H1 (cell line): ENCODE data around the gene MTPN. TPM values are rescaled to one million over a fixed set of nuclear protein-coding genes. Genes with fewer than 3 reads are reported as not detected.

ENCODE experiments used
- CTCF ChIA-PET: fragments of 300-600 bp; sonication (Branson Sonifier 250); formaldehyde crosslinking; loops from one replicate; lab custom pipeline; 2021; ENCODE audit not compliant: partially characterized antibody; lab: Charles Lee
- POLR2A ChIA-PET: fragments of 300-600 bp; sonication (Branson Sonifier 250); formaldehyde crosslinking; loops from one replicate; lab custom pipeline; 2021; ENCODE audit warnings: inconsistent platforms; ENCODE audit not compliant: partially characterized antibody; lab: Charles Lee
- DNase-seq, 2 experiments: peaks; one replicate each; pipeline versions ENCODE4 v3.0.0 to v3.0.0-alpha.2; 2010 to 2022; ENCODE audit warnings: low spot score in 2 of 2, low read depth in 1 of 2, mixed read lengths in 1 of 2
- FAIRE-seq: peaks from 2 replicates; lab custom pipeline; 2011; peaks lifted over from hg19 to GRCh38; lab: Jason Lieb, UNC
- H2AFZ ChIP-seq: 2 replicates; pipeline ENCODE4 v1.8.1; 2012; ENCODE audit warnings: low read length, inconsistent platforms
- H2AK5ac ChIP-seq: 2 replicates; pipeline ENCODE4 v1.6.1; 2013; ENCODE audit warnings: low read depth, low read length
- H2BK120ac ChIP-seq: replicated peaks from 2 replicates; pipeline ENCODE3; 2013; ENCODE audit warnings: low read depth, low read length, inconsistent platforms
- H2BK12ac ChIP-seq: 2 replicates; pipeline ENCODE4 v1.6.1; 2013; ENCODE audit warnings: low read depth, low read length
- H2BK15ac ChIP-seq: 2 replicates; pipeline ENCODE4 v1.6.1; 2013; ENCODE audit warnings: low read length
- H2BK20ac ChIP-seq: 2 replicates; pipeline ENCODE4 v1.6.1; 2013; ENCODE audit warnings: low read length
- H2BK5ac ChIP-seq: 2 replicates; pipeline ENCODE4 v1.6.1; 2013; ENCODE audit warnings: low read depth, low read length
- H3K14ac ChIP-seq: 2 replicates; pipeline ENCODE4 v1.6.1; 2013; ENCODE audit warnings: inconsistent platforms; ENCODE audit not compliant: insufficient read length
- H3K18ac ChIP-seq: 2 replicates; pipeline ENCODE4 v1.6.1; 2013; ENCODE audit warnings: low read length; ENCODE audit errors: extremely low read depth
- H3K23ac ChIP-seq: 2 replicates; pipeline ENCODE4 v1.6.1; 2013; ENCODE audit warnings: inconsistent platforms; ENCODE audit not compliant: insufficient read length
- H3K23me2 ChIP-seq: 2 replicates; pipeline ENCODE4 v1.6.1; 2013; ENCODE audit warnings: low read depth, low read length
- H3K27ac ChIP-seq: 2 replicates; pipeline ENCODE4 v1.6.1; 2011; ENCODE audit warnings: low read depth, low read length, inconsistent platforms
- H3K27me3 ChIP-seq, 4 experiments: replicated peaks in 1 of 4; 1 replicate in 1 of 4; 2 replicates in 3 of 4; pipeline versions ENCODE4 v1.6.1 to v1.8.1; 2011 to 2013; ENCODE audit warnings: low read length in 3 of 4, mild to moderate bottlenecking in 3 of 4, inconsistent platforms in 2 of 4, mixed read lengths in 2 of 4, moderate library complexity in 1 of 4; ENCODE audit not compliant: control insufficient read depth in 3 of 4, insufficient read depth in 3 of 4; ENCODE audit errors: extremely low read depth in 1 of 4
- H3K36me3 ChIP-seq, 4 experiments: 2 replicates each; pipeline versions ENCODE4 v1.6.1 to v1.8.1; 2011 to 2013; ENCODE audit warnings: mild to moderate bottlenecking in 4 of 4, low read length in 3 of 4, moderate library complexity in 2 of 4, control low read depth in 1 of 4, inconsistent platforms in 1 of 4; ENCODE audit not compliant: insufficient read depth in 4 of 4, control insufficient read depth in 2 of 4
- H3K4ac ChIP-seq: replicated peaks from 2 replicates; pipeline ENCODE3; 2013; ENCODE audit warnings: low read length, low read depth, mixed read lengths, inconsistent platforms; ENCODE audit not compliant: insufficient read length
- H3K4me1 ChIP-seq, 4 experiments: replicated peaks in 1 of 4; 1 replicate in 1 of 4; 2 replicates in 3 of 4; pipeline versions ENCODE4 v1.6.1 to v1.8.1; 2011 to 2013; ENCODE audit warnings: low read length in 3 of 4, inconsistent platforms in 2 of 4, mixed read lengths in 1 of 4; ENCODE audit not compliant: insufficient read depth in 4 of 4, control insufficient read depth in 3 of 4
- H3K4me2 ChIP-seq, 2 experiments: 2 replicates each; pipeline versions ENCODE4 v1.6.1 to v1.8.1; 2011 to 2013; ENCODE audit warnings: low read depth in 2 of 2, low read length in 2 of 2, control low read depth in 1 of 2, inconsistent platforms in 1 of 2, mild to moderate bottlenecking in 1 of 2; ENCODE audit not compliant: insufficient read depth in 1 of 2
- H3K4me3 ChIP-seq, 4 experiments: fragments of 200-600, 300-600 bp in 1 of 4; sonication (generic), shearing (Covaris generic), sonication (Bioruptor Twin) in 1 of 4; 2 replicates each; pipeline versions ENCODE4 v1.5.1 to v1.8.1; 2011 to 2016; ENCODE audit warnings: low read length in 4 of 4, low read depth in 3 of 4, control low read depth in 2 of 4, inconsistent platforms in 2 of 4, mild to moderate bottlenecking in 2 of 4, mixed read lengths in 1 of 4, moderate library complexity in 1 of 4; ENCODE audit not compliant: insufficient read depth in 2 of 4; ENCODE audit errors: extremely low read depth in 1 of 4
- H3K56ac ChIP-seq: replicated peaks from 2 replicates; pipeline ENCODE3; 2013; ENCODE audit warnings: low read depth, mild to moderate bottlenecking, mixed read lengths, low read length, inconsistent platforms; ENCODE audit not compliant: insufficient read length
- H3K79me1 ChIP-seq: 2 replicates; pipeline ENCODE4 v1.6.1; 2013; ENCODE audit warnings: low read depth, low read length, control low read depth
- H3K79me2 ChIP-seq, 2 experiments: 2 replicates each; pipeline versions ENCODE4 v1.6.1 to v1.8.1; 2012 to 2013; ENCODE audit warnings: low read length in 2 of 2, mild to moderate bottlenecking in 2 of 2, inconsistent platforms in 1 of 2; ENCODE audit not compliant: insufficient read depth in 2 of 2, control insufficient read depth in 1 of 2
- H3K9ac ChIP-seq, 4 experiments: replicated peaks in 1 of 4; 1 replicate in 1 of 4; 2 replicates in 3 of 4; pipeline versions ENCODE4 v1.6.1 to v1.8.1; 2011 to 2013; ENCODE audit warnings: low read depth in 3 of 4, low read length in 3 of 4, control low read depth in 2 of 4, mild to moderate bottlenecking in 2 of 4, moderate library complexity in 2 of 4, inconsistent platforms in 1 of 4; ENCODE audit errors: extremely low read depth in 1 of 4
- H3K9me3 ChIP-seq, 2 experiments: 2 replicates each; pipeline versions ENCODE4 v1.6.1 to v1.8.1; 2012 to 2013; ENCODE audit warnings: mild to moderate bottlenecking in 2 of 2, moderate library complexity in 2 of 2, control low read depth in 1 of 2, inconsistent platforms in 1 of 2, low read depth in 1 of 2, low read length in 1 of 2, mixed read lengths in 1 of 2; ENCODE audit not compliant: insufficient read depth in 2 of 2
- H4K20me1 ChIP-seq, 2 experiments: replicated peaks in 1 of 2; 2 replicates each; pipeline versions ENCODE3 to v1.8.1; 2011 to 2013; ENCODE audit warnings: inconsistent platforms in 2 of 2, low read length in 2 of 2, mild to moderate bottlenecking in 1 of 2; ENCODE audit not compliant: insufficient read depth in 2 of 2, control insufficient read depth in 1 of 2
- H4K5ac ChIP-seq: 2 replicates; pipeline ENCODE4 v1.6.1; 2013; ENCODE audit warnings: low read length, low read depth, mixed read lengths, inconsistent platforms; ENCODE audit not compliant: insufficient read length
- H4K8ac ChIP-seq: 2 replicates; pipeline ENCODE4 v1.8.0; 2013; ENCODE audit warnings: mild to moderate bottlenecking, moderate library complexity, low read length, inconsistent platforms; ENCODE audit not compliant: insufficient read depth; ENCODE audit errors: extremely low read depth
- H4K91ac ChIP-seq: replicated peaks from 2 replicates; pipeline ENCODE3; 2013; ENCODE audit warnings: low read length, mixed read lengths, inconsistent platforms; ENCODE audit not compliant: insufficient read length
- ASH2L ChIP-seq: fragments of 200-600, 300-600 bp; sonication (generic); IDR thresholded peaks from one replicate; pipeline ENCODE4 v1.7.1; 2017; ENCODE audit warnings: low read length
- ATF2 ChIP-seq: IDR thresholded peaks from 2 replicates; pipeline ENCODE4 v1.6.1; 2012; ENCODE audit warnings: low read length, inconsistent platforms
- ATF3 ChIP-seq: IDR thresholded peaks from 2 replicates; pipeline ENCODE4 v1.6.1; 2011; ENCODE audit warnings: low read depth, mild to moderate bottlenecking, low read length; ENCODE audit not compliant: insufficient read depth
- JUN ChIP-seq: IDR thresholded peaks from 2 replicates; pipeline ENCODE4 v1.6.1; 2011; ENCODE audit warnings: low read depth, mild to moderate bottlenecking, improper control_type of control experiment, low read length
- POLR2A ChIP-seq, 2 experiments: IDR thresholded peaks; 1 replicate in 1 of 2; 2 replicates in 1 of 2; pipeline ENCODE4 v1.6.1; 2011; ENCODE audit warnings: low read depth in 2 of 2, low read length in 2 of 2, mild to moderate bottlenecking in 2 of 2; ENCODE audit errors: control extremely low read depth in 1 of 2
- RBBP5 ChIP-seq: IDR thresholded peaks from 2 replicates; pipeline ENCODE4 v1.7.1; 2012; ENCODE audit warnings: low read depth, mild to moderate bottlenecking, inconsistent platforms, low read length, moderate library complexity, borderline replicate concordance
- SIRT6 ChIP-seq: IDR thresholded peaks from one replicate; pipeline ENCODE4 v1.7.1; 2012; ENCODE audit warnings: low read length, inconsistent platforms
- SRF ChIP-seq: IDR thresholded peaks from 2 replicates; pipeline ENCODE4 v1.6.1; 2011; ENCODE audit warnings: mild to moderate bottlenecking, low read depth, low read length, moderate library complexity
- SUZ12 ChIP-seq: fragments of 200-600 bp; sonication (generic); IDR thresholded peaks from 2 replicates; pipeline ENCODE4 v1.6.1; 2012; ENCODE audit warnings: mild to moderate bottlenecking, inconsistent platforms, low read length, moderate library complexity, mixed read lengths
- WGBS, 2 experiments: shearing (Covaris generic) in 1 of 2; methylation state at CpG; one replicate each; pipeline versions ENCODE4 v1.1.6 to v1.1.7; 2013 to 2015; ENCODE audit warnings: low lambda C conversion rate in 2 of 2, mixed read lengths in 2 of 2, inconsistent platforms in 1 of 2, low coverage in 1 of 2, missing lambda C conversion rate in 1 of 2; ENCODE audit not compliant: insufficient replicate concordance in 2 of 2, insufficient coverage in 1 of 2, insufficient read length in 1 of 2; ENCODE audit errors: extremely low coverage in 1 of 2, missing lambda C conversion rate in 1 of 2; 5-methylcytosine and 5-hydroxymethylcytosine counted together
- polyA plus RNA-seq, 7 experiments: library from polyadenylated mRNA; depleted of rRNA in 3 of 7; stranded (reverse) in 5 of 7; unstranded in 2 of 7; fragments of >200 nt in 5 of 7; fragments of 200-250 nt in 2 of 7; gene quantifications; 1 replicate in 5 of 7; 2 replicates in 1 of 7; 4 replicates in 1 of 7; pipeline versions ENCODE4 v1.2.1 to v1.2.3, GENCODE V29; 2011 to 2013; ENCODE audit warnings: missing spikeins in 2 of 7, mixed read lengths in 2 of 7
- total RNA-seq: library from RNA; stranded (reverse); fragmentation: NEBNext Ultra II Directional; extraction: Animal tissue kit (Norgen Biotek cat#: 25700); gene quantifications from 2 replicates; pipeline ENCODE4 v1.2.1, GENCODE V29; 2021

Gene MTPN
- total and polyA plus RNA-seq, 2 of the 8 experiments (the other 6 are each of a cell fraction or from before 2014, with no cell fraction given): 33.0 to 101 TPM

- no peak overlapping the region for H3K4ac ChIP-seq
- no peak overlapping the region for H2BK120ac ChIP-seq
- no peak overlapping the region for H3K23ac ChIP-seq
- no peak overlapping the region for H2BK15ac ChIP-seq
- no peaks in the 10 kb centered on the region; a peak in 1 of 7 replicates for H3K4me1 ChIP-seq
- H3K79me1 ChIP-seq: no peaks in the 10 kb centered on the region
- H4K8ac ChIP-seq: no peak overlapping the region
- no peak overlapping the region for H2BK5ac ChIP-seq
- H3K23me2 ChIP-seq: no peaks in the 10 kb centered on the region
- no peak overlapping the region for H2AFZ ChIP-seq
- 80% methylated on average over 3 of the region's 3 CpGs; no CpG with 5 or more reads in 1 of the 2 experiments for WGBS, 2 experiments
- H3K27ac ChIP-seq: no peak overlapping the region
- no peak overlapping the region for H2BK20ac ChIP-seq
- no peaks in the 10 kb centered on the region for H4K20me1 ChIP-seq
- H3K14ac ChIP-seq: no peak overlapping the region
- ChIA-PET POLR2A (no interaction called here), CTCF (interaction anchor here (1.0 kb wide), 1 partner anchor 15 kb away, joined by 3 read pairs; no protein-coding TSS in a partner anchor)
- no peaks in the 10 kb centered on the region for H3K27me3 ChIP-seq
- H3K36me3 ChIP-seq: no peaks in the 10 kb centered on the region
- H2BK12ac ChIP-seq: no peak overlapping the region
- H4K5ac ChIP-seq: no peak overlapping the region
- no peak overlapping the region for H3K56ac ChIP-seq
- no peak overlapping the region for H3K9ac ChIP-seq
- no peak overlapping the region for H4K91ac ChIP-seq
- H2AK5ac ChIP-seq: no peak overlapping the region
- FAIRE-seq: no peak
- TF ChIP-seq SUZ12: no peak
- TF ChIP-seq JUN: no peak
- TF ChIP-seq ATF2: no peak
- TF ChIP-seq ASH2L: no peak
- TF ChIP-seq RBBP5: no peak
- no peak for TF ChIP-seq SRF
- no peak for TF ChIP-seq SIRT6
- no peak for TF ChIP-seq ATF3
- no peak for TF ChIP-seq POLR2A (IDR thresholded peaks at IDR 0.05; ENCODE audit: control extremely low read depth in 1 of 2, low read depth in 2 of 2, low read length in 2 of 2)
- H3K18ac ChIP-seq: no peak overlapping the region
- no peak overlapping the region for H3K4me2 ChIP-seq
- H3K79me2 ChIP-seq: no peaks in the 10 kb centered on the region
- H3K4me3 ChIP-seq: no peak overlapping the region
- no peaks in the 10 kb centered on the region for H3K9me3 ChIP-seq
- DNase-seq: no peak
These were observed 72.9 kb downstream of the MTPN start for GRCh38 chr7:135904282-135904681.
